AG09309 (cell line): Measurements from ENCODE around the gene DNAH11.
"Not testable (repeated sequence)": the region's sequence is repeated elsewhere in the genome, so short reads cannot be mapped to it uniquely, and the experiment has no call there.

Source experiments
- DNase-seq: peaks from one replicate; pipeline ENCODE4 v3.0.0-alpha.2; 2010; ENCODE audit warnings: low read depth
- H3K4me3 ChIP-seq: 2 replicates; pipeline ENCODE4 v1.5.1; 2011; ENCODE audit warnings: mild to moderate bottlenecking, low read depth, low read length, moderate library complexity; ENCODE audit not compliant: control insufficient read depth
- TF ChIP-seq, protein P1 (sequence below): IDR thresholded peaks from 2 replicates; pipeline ENCODE4 v1.5.1; 2011; ENCODE audit warnings: mild to moderate bottlenecking, low read depth, low read length, inconsistent platforms; ENCODE audit not compliant: insufficient read depth, control insufficient read depth; ENCODE audit errors: missing control alignments

Gene DNAH11

DNA sequence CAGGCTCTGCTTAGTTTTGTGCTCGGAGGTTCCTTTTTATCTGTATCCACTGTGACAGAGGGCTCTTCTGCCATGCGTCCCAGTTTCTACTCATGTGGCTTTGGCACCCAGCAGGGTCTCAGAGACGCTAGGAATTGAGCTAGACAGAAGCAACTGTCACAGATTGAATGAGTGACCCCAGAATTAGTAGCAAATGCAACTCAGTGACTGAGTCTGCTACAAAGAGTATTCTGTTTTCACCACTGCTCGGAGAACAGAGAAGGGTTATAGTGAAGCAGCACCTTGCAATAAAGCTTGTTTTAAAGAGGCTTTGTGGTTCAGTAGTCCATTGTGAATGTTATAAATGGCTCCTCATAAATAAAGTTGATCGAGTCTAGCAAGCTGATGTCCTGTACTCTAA is 113.2 kb downstream of the DNAH11 start:
- TF ChIP-seq, protein P1, sequence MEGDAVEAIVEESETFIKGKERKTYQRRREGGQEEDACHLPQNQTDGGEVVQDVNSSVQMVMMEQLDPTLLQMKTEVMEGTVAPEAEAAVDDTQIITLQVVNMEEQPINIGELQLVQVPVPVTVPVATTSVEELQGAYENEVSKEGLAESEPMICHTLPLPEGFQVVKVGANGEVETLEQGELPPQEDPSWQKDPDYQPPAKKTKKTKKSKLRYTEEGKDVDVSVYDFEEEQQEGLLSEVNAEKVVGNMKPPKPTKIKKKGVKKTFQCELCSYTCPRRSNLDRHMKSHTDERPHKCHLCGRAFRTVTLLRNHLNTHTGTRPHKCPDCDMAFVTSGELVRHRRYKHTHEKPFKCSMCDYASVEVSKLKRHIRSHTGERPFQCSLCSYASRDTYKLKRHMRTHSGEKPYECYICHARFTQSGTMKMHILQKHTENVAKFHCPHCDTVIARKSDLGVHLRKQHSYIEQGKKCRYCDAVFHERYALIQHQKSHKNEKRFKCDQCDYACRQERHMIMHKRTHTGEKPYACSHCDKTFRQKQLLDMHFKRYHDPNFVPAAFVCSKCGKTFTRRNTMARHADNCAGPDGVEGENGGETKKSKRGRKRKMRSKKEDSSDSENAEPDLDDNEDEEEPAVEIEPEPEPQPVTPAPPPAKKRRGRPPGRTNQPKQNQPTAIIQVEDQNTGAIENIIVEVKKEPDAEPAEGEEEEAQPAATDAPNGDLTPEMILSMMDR, result no peak
- H3K4me3 ChIP-seq, result no peak overlapping the region
- no peak for DNase-seq

DNA sequence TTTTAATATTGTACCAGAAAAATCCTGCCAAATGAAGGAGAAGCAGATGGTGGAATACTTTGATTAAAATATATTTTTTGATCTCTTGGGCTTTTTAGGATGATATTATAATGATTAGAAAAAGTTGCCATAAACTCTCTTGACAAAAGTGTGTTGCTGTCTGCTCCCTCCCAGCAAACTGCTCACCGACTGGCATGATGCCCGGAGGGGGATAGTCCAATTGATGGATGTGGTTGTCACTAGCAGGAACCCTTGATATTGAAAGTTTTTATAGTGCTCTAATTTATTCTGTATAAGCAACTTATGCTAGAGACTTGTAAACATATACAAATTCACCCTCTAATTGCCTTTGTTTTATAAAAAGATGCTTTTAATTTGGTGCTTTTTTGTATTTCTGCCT is 114.0 kb downstream of the DNAH11 start:
- TF ChIP-seq, protein P1, result no peak
- H3K4me3 ChIP-seq, result no peak overlapping the region
- no peak for DNase-seq

DNA sequence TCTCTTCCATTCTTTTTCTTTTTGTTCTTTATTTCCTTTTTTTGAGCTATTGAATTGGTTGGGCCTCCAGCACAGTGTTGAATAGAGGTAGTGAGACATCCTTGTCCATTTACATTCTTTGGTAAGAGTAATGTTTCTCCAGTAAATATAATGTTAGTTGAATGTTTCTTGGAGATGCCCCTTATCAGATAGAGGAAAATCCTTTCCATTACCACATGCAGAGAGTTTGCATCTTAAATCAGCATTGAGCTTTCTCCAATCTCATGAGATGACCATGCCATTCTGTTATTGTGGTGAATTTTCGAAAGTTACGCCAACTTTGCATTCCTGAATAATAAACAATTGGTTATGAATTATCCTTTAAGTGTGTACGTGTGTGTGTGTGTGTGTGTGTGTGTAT is 127.7 kb downstream of the DNAH11 start:
- no peak overlapping the region for H3K4me3 ChIP-seq
- no peak for DNase-seq
- TF ChIP-seq, protein P1, result no peak

GRCh38 chr7:21671859-21672258 is 129.0 kb downstream of the DNAH11 start:
- TF ChIP-seq, protein P1, result no peak
- no peak for DNase-seq
- H3K4me3 ChIP-seq, result no peak overlapping the region

- TF ChIP-seq, protein P1, result no peak
- DNase-seq, result no peak
- no peak overlapping the region for H3K4me3 ChIP-seq
Measured at GRCh38 chr7:21675255-21675654, 132.4 kb downstream of the DNAH11 start.

GRCh38 chr7:21690705-21691104 is 147.9 kb downstream of the DNAH11 start:
- TF ChIP-seq, protein P1, result no peak
- H3K4me3 ChIP-seq, result no peak overlapping the region
- DNase-seq, result no peak

- DNase-seq, H3K4me3 ChIP-seq: not testable (repeated sequence)
Measured at GRCh38 chr7:21691146-21691545, 148.3 kb downstream of the DNAH11 start.

DNA sequence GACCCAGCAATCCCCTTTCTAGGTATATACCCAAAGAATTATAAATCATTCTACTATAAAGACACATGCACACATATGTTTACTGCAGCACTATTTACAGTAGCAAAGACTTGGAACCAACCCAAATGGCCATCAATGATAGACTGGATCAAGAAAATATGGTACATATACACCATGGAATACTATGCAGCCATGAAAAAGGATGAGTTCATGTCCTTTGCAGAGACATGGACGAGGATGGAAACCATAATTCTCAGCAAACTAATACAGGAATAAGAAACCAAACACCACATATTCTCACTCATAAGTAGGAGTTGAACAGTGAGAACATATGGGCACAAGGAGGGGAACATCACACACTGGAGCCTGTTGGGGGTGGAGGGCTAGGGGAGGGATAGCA is 157.7 kb downstream of the DNAH11 start:
- not testable (repeated sequence) for DNase-seq, H3K4me3 ChIP-seq
